NCI-H2171 (cell line): ENCODE results near the gene H3-3A.

Experiments used
- DNase-seq: peaks from one replicate; lab custom pipeline; 2025; lab: John Stamatoyannopoulos, UW

The H3-3A gene

GRCh38 chr1:226062558-226063223 is at the start of gene H3-3A:
TSS of gene H3-3A (plus strand) at chr1:226062716. CDS start at chr1:226064352, 1,636 bp downstream.
- DNase-seq: peak; percentile 97

DNA sequence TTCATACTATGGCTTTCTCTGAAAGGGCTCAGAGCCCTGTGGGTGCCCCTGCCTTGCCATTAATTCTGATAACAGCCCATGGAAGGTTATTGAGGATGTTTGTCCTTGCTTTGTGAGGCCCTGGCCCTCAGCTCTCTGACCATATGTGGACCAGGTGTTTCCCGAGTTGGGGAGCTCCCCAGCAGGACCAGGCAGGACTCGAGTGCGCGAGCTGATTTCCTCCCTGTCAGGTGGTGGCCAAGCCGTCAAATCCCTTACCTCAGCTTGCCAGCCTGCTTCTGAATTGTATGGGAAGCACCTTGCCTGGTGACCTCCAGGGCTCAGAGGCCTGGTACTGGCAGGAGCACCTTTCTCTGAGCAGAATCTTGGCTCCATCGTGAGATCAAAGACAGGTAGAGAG is 45.4 kb upstream of the H3-3A start:
- no peak for DNase-seq

- DNase-seq: no peak
Measured at GRCh38 chr1:226019572-226019971, 42.9 kb upstream of the H3-3A start.

GRCh38 chr1:226021401-226021800 is 41.1 kb upstream of the H3-3A start:
- DNase-seq: no peak

- DNase-seq: no peak
Measured at GRCh38 chr1:226021801-226022200, 40.7 kb upstream of the H3-3A start.

- DNase-seq: no peak
Measured at GRCh38 chr1:226023735-226024134, 38.8 kb upstream of the H3-3A start.

GRCh38 chr1:226026833-226027232 is 35.7 kb upstream of the H3-3A start:
- DNase-seq: no peak

DNA sequence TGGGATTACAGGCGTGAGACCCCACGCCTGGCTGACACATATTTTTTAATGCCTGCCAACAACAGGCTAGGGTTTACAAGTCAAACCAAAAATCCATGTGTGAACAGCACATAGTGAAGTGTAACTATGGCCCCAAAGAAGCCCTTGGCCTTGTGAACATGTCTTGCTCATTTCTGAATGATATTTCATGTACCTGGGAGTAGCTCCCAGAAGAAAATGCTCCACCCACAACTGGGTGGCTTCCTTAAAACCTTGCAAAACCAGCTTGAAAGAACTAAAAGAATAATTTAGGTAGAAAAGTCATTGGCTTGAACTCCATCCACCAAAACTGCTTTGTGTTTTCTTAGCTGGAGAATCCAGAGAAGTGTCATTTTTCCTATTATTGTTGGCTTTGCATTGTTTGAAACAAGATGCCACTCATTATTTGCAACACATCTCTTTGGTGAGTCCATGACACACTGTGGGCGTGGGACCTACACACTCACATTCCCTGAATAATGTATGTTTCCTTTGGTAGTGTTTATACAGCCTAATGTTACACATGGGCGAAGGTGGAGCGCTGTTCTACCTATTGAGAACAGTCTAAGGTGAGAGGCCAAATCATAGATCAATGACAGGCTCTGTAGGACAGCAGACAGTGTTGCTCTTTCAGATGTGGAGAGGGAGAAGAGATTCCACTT is 34.8 kb upstream of the H3-3A start:
- DNase-seq: no peak

DNA sequence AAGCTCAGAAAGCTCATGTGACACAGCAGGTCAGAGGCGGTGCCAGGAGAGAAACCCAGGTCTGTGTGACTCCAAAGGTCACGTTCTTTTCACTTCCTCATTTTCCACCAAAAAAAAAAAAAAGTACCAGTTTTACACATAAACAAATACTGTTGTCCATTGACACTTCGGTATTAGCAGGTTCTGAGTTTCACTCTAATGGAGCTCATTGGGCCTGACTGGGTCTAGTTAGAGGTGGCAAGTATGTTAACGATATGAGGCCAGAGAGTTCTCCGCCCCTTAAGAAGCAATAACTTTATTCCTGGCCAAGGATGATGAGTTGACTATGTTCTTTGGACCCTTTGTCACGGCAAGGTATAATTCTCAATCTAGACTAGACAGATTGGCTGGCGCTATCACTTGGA is 33.4 kb upstream of the H3-3A start:
- DNase-seq: no peak

- DNase-seq: no peak
Measured at GRCh38 chr1:226029568-226030225, 32.8 kb upstream of the H3-3A start.

- no peak for DNase-seq
Measured at GRCh38 chr1:226033582-226033981, 28.9 kb upstream of the H3-3A start.

DNA sequence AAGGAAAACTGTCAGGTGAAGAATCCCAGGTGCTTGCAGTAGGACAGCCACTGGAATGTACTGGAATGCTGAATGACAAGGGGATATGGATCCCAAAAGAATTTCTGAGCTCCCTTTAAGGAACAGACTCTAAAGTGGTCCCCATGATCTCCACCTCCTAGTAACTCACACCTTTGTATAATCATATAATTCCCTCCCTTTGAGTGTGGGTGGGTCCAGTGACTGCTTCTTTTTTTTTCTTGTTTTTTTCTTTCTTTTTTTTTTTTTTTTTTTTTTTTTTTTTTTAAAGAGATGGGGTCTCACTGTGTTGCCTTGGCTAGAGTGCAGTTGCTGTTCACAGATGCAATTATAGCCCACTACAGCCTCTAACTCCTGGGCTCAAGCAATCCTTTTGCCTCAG is 28.5 kb upstream of the H3-3A start:
- no peak for DNase-seq

DNA sequence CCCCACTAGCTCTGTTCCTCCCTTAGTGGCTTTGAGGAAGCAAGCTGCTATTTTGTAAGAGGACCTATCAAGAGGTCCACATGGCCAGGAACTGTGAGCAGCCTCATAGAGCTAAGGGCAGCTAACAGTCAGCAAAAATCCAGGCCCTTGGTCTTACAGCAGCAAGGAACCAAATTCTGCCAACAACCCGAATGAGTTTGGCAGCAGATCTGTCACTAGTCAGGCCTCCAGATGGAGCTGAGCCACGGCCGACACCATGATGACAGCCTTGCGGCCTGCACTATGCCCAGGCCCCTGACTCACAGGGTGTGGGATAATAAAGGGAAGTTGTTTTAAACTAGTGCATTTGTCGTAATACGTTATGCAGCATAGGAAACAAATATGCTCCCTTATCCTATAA is 28.0 kb upstream of the H3-3A start:
- DNase-seq: no peak

GRCh38 chr1:226035915-226036314 is 26.6 kb upstream of the H3-3A start:
- DNase-seq: no peak

- no peak for DNase-seq
Measured at GRCh38 chr1:226038661-226039060, 23.9 kb upstream of the H3-3A start.

DNA sequence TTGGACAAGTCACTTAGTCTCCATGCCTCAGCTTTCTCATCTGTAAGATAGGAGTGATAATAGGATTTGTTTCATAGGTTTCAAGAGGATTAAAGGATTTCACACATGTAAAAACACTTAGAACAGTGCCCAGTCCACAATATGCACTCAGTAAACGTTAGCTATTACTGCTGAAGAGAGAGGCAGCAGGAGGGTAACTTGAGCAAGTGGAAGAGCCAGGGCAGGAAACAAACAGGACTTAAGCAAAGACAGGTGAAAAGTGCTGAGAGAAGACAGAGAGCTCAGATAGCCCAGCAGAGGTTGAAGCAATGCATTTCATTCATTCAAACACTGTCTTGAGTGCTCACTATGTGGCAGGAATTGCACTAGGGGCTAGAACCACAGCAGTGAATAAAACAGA is 21.1 kb upstream of the H3-3A start:
- DNase-seq: no peak

DNA sequence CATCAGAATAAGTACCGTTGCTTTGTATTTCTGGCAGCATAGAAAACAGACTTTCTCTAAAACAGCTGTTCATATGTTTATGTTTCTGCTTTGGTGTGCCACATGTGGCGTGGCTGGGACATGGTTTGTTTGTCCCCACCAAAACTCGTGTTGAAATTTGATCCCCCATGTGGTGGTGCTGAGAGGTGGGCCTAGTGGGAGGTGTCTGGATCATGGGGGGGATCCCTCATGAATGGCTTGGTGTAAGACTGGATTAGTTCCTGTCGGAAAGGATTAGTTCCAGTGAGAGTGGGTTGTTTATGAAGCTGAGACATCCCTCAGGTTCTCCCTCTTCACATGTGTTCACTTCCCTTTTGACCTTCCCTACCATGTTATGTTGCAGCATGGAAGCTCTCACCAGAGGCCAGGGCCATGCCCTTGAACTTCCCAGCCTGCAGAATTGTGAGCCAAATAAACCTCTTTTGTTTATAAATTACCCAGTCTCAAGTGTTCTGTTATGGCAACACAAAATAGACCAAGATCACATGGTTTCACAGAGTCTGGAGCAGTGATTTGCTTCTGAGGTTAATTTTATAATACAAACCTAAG is 17.9 kb upstream of the H3-3A start:
- DNase-seq: no peak

DNA sequence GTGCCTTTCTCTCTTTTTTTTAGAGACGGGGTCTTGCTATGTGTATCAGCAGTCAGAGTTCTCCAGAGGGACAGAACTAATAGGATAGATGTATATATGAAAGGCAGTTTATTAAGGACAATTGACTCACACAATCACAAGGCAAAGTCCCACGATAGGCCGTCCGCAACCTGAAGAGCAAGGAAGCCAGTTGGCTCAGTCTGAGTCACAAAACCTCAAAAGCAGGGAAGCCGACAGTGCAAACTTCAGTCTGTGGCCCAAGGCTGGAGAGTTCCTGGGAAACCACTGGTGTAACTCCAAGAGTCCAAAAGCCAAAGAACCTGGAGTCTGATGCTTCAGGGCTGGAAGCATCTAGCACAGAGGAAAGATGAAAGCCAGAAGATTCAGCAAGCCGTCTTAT is 16.3 kb upstream of the H3-3A start:
- DNase-seq: no peak

GRCh38 chr1:226047495-226047894 is 15.0 kb upstream of the H3-3A start:
- no peak for DNase-seq

DNA sequence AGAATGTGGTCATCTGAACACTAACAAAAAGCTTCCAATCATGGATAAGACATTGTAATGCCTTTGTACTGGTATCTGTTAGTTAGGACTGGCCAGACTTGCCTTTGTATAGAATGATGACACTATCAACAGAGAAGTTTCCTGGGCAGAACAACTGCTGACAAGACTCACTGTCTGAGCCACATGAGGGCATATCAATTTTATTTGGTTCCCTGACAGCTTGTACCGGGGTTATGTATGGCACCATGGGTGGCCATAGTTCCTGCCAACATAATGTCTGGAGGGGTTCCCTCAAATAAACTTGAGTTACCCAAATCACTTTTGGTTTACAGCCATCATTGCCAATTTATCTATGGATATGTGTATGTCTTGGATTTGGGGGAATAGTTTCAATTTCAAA is 13.6 kb upstream of the H3-3A start:
- no peak for DNase-seq

DNA sequence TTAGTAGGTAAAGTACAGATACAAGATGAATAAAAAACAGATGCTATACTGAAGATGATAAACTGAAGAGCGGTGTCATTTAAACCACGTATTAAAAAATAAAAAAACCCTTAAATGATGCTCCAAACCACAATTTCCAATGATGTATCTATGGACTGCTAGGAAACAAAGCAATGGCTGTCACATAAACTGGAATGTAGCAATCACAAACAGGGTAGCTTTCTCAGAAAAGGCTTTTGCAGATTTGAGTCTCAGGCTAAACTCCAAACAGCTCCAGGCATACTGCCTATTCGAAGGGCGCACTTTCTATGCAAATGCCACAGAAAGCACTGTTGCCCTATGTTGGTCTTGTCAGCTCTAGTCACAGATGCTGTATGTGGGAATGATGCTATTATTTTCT is 12.4 kb upstream of the H3-3A start:
- DNase-seq: no peak

- no peak for DNase-seq
Measured at GRCh38 chr1:226051365-226051764, 11.2 kb upstream of the H3-3A start.

DNA sequence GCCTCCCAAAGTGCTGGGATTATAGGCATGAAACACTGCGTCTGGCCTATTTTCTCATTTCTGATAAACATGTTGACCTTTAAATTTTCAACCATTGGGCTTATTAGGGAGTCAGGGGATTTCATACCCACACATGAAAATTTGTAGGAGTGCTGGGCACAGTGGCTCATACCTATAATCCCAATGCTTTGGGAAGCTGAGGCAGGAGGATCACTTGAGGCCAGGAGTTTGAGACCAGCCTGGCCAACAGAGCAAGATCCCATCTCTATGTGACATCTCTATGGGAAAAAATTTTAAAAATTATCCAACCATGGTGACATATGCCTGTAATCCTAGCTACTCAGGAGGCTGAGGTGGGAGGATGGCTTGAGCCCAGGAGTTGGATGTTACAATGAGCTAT is 10.5 kb upstream of the H3-3A start:
- no peak for DNase-seq
